ENCODE results near the gene GNAI3. TPM values are rescaled to one million over a fixed set of nuclear protein-coding genes. Genes with fewer than 3 reads are reported as not detected.

The GNAI3 gene
- total and polyA plus RNA-seq, 4 donors = 2.7 to 10.4 (median 6.5) TPM

DNA sequence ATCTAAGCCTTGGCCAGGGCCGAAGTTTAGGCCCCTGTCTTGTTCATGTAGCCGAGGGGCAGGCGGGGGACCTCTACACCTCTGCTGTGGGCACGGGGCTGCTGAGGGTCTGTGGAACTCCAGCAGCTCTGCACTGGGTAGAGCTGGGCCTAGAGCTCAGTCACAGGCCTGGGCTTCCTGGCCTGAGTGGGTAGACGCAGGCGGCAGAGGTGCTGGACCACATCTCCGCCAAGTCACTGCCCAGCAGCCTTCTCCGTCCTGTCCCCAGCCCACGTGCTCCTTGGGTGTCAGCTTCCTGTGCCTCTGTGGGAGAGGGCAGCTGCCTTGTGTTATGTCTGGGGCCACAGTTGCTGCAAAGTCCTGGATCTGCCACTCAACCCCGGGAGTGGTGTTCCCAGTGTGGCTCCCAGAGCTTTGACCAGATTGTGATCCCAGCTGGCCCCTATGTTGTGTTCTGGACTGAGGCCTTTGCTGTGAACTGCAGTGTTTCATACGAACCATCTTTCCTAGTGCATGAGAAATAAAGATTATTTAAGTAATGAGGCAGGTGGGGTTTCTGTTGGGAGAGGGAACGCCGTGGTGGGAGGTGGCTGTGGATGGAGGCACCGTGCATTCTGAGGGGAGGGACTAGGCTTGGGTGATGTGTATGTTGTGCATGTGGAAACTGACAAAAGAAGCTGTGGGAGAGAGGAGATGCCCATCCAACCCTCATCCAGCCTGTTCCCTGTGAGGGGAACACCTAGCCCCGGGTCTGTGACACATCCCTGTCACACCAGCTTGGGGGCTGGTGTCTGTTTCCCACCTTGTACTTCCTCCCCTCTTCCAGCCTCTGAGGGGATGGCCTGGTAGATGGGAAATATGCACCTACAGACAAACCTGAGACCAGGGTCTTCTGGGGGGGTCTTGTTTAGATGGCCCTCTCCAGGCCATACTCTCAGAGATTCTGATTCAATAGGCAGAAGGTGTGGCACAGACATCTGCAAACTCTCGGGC, 83.4 kb downstream of the GNAI3 start:
- H3K9me3 ChIP-seq (ENCODE audit: control insufficient read depth in 4 of 4, insufficient read depth in 3 of 4, low read length in 3 of 4) = no peaks in the 10 kb centered on the region
- peaks cover 0 to 48% (median 24%) of the 10 kb centered on the region in 4 donors for H3K36me3 ChIP-seq (ENCODE audit: control insufficient read depth in 4 of 4, insufficient read depth in 4 of 4, low read length in 4 of 4)
- H3K4me1 ChIP-seq (ENCODE audit: control insufficient read depth in 5 of 5, insufficient read depth in 5 of 5, low read length in 5 of 5) = no peaks in the 10 kb centered on the region
- no peaks in the 10 kb centered on the region for H3K27me3 ChIP-seq (ENCODE audit: control insufficient read depth in 3 of 3, insufficient read depth in 3 of 3, low read length in 2 of 3)
- H3K4me3 ChIP-seq = no peak overlapping the region
- 91% methylated on average over 16 of the region's 16 CpGs for WGBS, 2 donors
- no peak overlapping the region for H3K9ac ChIP-seq (ENCODE audit: insufficient read depth in 1 of 2, low read length in 2 of 2)
- TF ChIP-seq CTCF (IDR thresholded peaks at IDR 0.05; ENCODE audit: control extremely low read depth, extremely low read depth) = no peak
- DNase-seq (no peak), ATAC-seq (ENCODE audit: insufficient read depth, low FRiP score) (no peak)
- H3K27ac ChIP-seq (ENCODE audit: low read depth in 1 of 2, low read length in 1 of 2) = no peak overlapping the region

DNA sequence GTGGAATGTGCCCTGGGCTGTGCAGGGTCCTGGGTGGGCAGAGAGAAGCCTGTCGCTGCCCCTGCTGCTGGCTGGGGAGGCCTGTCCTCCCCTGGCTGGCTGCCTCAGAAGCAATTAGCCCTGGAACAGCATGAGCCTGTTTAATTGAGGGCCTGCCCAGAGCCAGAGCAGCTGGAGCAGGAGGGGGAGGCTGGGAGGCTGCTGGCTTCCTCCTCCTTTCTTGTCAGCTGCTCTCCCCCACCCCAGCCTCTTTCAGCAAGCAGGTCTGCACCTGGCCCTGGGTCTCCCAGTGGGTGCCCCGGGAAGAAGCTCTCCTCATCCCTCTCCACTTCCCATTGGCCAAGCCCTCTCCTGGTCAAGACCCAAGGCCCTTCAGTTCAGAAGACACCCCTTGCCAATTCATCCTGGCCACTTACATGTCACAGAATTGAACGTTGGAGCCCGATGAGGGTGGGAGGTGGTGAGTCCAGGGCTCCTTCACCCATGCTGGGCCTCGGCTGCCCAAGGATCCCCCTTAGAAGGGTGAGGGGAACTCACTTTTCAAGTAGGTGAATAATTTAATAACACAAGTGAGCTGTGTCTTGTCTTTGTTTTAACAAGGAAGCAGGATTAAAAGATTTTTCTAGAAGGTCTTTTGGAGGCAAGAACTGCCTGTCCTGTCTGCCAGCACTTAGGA, 84.4 kb downstream of the GNAI3 start:
- no peak for ATAC-seq (ENCODE audit: insufficient read depth, low FRiP score)
- H3K36me3 ChIP-seq (ENCODE audit: control insufficient read depth in 4 of 4, insufficient read depth in 4 of 4, low read length in 4 of 4) = peaks cover 0 to 38% (median 21%) of the 10 kb centered on the region in 4 donors
- H3K4me3 ChIP-seq = no peak overlapping the region
- no peak overlapping the region for H3K27ac ChIP-seq (ENCODE audit: low read depth in 1 of 2, low read length in 1 of 2)
- H3K9ac ChIP-seq (ENCODE audit: insufficient read depth in 1 of 2, low read length in 2 of 2) = no peak overlapping the region
- DNase-seq = peak; percentile 37 to 56 (median 55)
- no peaks in the 10 kb centered on the region for H3K27me3 ChIP-seq (ENCODE audit: control insufficient read depth in 3 of 3, insufficient read depth in 3 of 3, low read length in 2 of 3)
- no peaks in the 10 kb centered on the region for H3K9me3 ChIP-seq (ENCODE audit: control insufficient read depth in 4 of 4, insufficient read depth in 3 of 4, low read length in 3 of 4)
- no peaks in the 10 kb centered on the region for H3K4me1 ChIP-seq (ENCODE audit: control insufficient read depth in 5 of 5, insufficient read depth in 5 of 5, low read length in 5 of 5)
- TF ChIP-seq CTCF (IDR thresholded peaks at IDR 0.05; ENCODE audit: control extremely low read depth, extremely low read depth) = no peak
- WGBS, 2 donors = 73 to 75% methylated on average over 5 of the region's 5 CpGs

DNA sequence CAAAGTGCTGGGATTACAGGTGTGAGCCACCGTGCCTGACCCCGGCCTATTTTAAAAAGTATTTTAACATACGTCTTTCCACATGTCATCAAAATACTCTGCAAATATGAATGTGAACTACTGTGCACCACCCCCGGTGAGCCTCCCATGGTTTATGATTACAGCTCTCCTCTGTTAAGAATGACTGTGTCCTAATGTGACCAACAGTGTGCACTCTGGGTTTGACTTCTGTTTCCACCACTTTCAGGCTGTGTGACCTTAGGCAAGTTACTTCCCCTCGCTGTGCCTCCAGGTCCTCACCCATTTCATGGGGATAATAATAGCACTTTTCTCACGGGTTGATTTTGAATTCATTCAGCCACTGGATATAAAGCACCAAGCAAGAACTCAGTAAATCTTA, 85.9 kb downstream of the GNAI3 start:
- no peak for DNase-seq
- 78 to 82% methylated on average over 6 of the region's 6 CpGs for WGBS, 2 donors
- H3K9ac ChIP-seq (ENCODE audit: insufficient read depth in 1 of 2, low read length in 2 of 2) = no peak overlapping the region
- no peak overlapping the region for H3K27ac ChIP-seq (ENCODE audit: low read depth in 1 of 2, low read length in 1 of 2)
- ATAC-seq (ENCODE audit: insufficient read depth, low FRiP score) = no peak
- TF ChIP-seq CTCF (IDR thresholded peaks at IDR 0.05; ENCODE audit: control extremely low read depth, extremely low read depth) = no peak
- H3K27me3 ChIP-seq (ENCODE audit: control insufficient read depth in 3 of 3, insufficient read depth in 3 of 3, low read length in 2 of 3) = no peaks in the 10 kb centered on the region
- H3K4me1 ChIP-seq (ENCODE audit: control insufficient read depth in 5 of 5, insufficient read depth in 5 of 5, low read length in 5 of 5) = no peaks in the 10 kb centered on the region
- H3K36me3 ChIP-seq (ENCODE audit: control insufficient read depth in 4 of 4, insufficient read depth in 4 of 4, low read length in 4 of 4) = peaks cover 0 to 24% (median 13%) of the 10 kb centered on the region in 4 donors
- H3K9me3 ChIP-seq (ENCODE audit: control insufficient read depth in 4 of 4, insufficient read depth in 3 of 4, low read length in 3 of 4) = no peaks in the 10 kb centered on the region
- no peak overlapping the region for H3K4me3 ChIP-seq

Data from lung (tissue), 12 donors.